ENCODE data around the gene PROM1. TPM values are rescaled to one million over a fixed set of nuclear protein-coding genes. Genes with fewer than 3 reads are reported as not detected.
A peak's percentile ranks its signal among the peaks of the same experiment; 100 is the strongest.

Gene PROM1
- total and polyA plus RNA-seq, 2 of the 8 experiments (the other 6 are each of a cell fraction or from before 2014, with no cell fraction given), result 36.0 to 59.7 TPM

DNA sequence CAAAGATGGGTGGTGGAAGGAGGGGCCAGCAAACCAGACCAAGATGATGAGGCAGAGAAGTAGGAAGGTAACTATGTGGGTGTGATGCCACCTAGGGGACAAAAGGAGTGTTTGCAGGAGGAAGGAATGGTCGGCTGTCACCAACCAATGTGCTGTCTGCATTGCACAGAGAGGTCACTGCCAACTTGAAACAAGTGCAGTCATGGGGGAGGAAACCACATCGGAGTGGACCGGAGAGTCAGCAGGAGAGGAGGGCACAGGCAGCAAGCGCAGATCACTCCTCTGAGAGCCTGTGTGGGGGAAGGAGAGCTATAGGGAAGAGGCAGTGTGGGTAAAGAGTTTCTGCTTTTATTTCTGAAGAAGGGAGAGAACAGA is 82.4 kb downstream of the PROM1 start (continued):
- TF ChIP-seq, protein P1, sequence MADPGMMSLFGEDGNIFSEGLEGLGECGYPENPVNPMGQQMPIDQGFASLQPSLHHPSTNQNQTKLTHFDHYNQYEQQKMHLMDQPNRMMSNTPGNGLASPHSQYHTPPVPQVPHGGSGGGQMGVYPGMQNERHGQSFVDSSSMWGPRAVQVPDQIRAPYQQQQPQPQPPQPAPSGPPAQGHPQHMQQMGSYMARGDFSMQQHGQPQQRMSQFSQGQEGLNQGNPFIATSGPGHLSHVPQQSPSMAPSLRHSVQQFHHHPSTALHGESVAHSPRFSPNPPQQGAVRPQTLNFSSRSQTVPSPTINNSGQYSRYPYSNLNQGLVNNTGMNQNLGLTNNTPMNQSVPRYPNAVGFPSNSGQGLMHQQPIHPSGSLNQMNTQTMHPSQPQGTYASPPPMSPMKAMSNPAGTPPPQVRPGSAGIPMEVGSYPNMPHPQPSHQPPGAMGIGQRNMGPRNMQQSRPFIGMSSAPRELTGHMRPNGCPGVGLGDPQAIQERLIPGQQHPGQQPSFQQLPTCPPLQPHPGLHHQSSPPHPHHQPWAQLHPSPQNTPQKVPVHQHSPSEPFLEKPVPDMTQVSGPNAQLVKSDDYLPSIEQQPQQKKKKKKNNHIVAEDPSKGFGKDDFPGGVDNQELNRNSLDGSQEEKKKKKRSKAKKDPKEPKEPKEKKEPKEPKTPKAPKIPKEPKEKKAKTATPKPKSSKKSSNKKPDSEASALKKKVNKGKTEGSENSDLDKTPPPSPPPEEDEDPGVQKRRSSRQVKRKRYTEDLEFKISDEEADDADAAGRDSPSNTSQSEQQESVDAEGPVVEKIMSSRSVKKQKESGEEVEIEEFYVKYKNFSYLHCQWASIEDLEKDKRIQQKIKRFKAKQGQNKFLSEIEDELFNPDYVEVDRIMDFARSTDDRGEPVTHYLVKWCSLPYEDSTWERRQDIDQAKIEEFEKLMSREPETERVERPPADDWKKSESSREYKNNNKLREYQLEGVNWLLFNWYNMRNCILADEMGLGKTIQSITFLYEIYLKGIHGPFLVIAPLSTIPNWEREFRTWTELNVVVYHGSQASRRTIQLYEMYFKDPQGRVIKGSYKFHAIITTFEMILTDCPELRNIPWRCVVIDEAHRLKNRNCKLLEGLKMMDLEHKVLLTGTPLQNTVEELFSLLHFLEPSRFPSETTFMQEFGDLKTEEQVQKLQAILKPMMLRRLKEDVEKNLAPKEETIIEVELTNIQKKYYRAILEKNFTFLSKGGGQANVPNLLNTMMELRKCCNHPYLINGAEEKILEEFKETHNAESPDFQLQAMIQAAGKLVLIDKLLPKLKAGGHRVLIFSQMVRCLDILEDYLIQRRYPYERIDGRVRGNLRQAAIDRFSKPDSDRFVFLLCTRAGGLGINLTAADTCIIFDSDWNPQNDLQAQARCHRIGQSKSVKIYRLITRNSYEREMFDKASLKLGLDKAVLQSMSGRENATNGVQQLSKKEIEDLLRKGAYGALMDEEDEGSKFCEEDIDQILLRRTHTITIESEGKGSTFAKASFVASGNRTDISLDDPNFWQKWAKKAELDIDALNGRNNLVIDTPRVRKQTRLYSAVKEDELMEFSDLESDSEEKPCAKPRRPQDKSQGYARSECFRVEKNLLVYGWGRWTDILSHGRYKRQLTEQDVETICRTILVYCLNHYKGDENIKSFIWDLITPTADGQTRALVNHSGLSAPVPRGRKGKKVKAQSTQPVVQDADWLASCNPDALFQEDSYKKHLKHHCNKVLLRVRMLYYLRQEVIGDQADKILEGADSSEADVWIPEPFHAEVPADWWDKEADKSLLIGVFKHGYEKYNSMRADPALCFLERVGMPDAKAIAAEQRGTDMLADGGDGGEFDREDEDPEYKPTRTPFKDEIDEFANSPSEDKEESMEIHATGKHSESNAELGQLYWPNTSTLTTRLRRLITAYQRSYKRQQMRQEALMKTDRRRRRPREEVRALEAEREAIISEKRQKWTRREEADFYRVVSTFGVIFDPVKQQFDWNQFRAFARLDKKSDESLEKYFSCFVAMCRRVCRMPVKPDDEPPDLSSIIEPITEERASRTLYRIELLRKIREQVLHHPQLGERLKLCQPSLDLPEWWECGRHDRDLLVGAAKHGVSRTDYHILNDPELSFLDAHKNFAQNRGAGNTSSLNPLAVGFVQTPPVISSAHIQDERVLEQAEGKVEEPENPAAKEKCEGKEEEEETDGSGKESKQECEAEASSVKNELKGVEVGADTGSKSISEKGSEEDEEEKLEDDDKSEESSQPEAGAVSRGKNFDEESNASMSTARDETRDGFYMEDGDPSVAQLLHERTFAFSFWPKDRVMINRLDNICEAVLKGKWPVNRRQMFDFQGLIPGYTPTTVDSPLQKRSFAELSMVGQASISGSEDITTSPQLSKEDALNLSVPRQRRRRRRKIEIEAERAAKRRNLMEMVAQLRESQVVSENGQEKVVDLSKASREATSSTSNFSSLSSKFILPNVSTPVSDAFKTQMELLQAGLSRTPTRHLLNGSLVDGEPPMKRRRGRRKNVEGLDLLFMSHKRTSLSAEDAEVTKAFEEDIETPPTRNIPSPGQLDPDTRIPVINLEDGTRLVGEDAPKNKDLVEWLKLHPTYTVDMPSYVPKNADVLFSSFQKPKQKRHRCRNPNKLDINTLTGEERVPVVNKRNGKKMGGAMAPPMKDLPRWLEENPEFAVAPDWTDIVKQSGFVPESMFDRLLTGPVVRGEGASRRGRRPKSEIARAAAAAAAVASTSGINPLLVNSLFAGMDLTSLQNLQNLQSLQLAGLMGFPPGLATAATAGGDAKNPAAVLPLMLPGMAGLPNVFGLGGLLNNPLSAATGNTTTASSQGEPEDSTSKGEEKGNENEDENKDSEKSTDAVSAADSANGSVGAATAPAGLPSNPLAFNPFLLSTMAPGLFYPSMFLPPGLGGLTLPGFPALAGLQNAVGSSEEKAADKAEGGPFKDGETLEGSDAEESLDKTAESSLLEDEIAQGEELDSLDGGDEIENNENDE (IDR thresholded peaks at IDR 0.05; ENCODE audit: insufficient replicate concordance, low read length), result no peak
- TF ChIP-seq POLR2AphosphoS5 (IDR thresholded peaks at IDR 0.05; ENCODE audit: low read depth, low read length) (peak; percentile 75), RAD21 (IDR thresholded peaks at IDR 0.05 in 1 of 2, conservative IDR thresholded peaks at IDR 0.05 in 1 of 2; ENCODE audit: low read depth in 2 of 2, low read length in 2 of 2) (peak; percentile 84 to 89), RNF2 (IDR thresholded peaks at IDR 0.05; ENCODE audit: borderline replicate concordance, low read depth, low read length, missing control alignments, poor library complexity, severe bottlenecking) (no peak)
- TF ChIP-seq, protein P2, sequence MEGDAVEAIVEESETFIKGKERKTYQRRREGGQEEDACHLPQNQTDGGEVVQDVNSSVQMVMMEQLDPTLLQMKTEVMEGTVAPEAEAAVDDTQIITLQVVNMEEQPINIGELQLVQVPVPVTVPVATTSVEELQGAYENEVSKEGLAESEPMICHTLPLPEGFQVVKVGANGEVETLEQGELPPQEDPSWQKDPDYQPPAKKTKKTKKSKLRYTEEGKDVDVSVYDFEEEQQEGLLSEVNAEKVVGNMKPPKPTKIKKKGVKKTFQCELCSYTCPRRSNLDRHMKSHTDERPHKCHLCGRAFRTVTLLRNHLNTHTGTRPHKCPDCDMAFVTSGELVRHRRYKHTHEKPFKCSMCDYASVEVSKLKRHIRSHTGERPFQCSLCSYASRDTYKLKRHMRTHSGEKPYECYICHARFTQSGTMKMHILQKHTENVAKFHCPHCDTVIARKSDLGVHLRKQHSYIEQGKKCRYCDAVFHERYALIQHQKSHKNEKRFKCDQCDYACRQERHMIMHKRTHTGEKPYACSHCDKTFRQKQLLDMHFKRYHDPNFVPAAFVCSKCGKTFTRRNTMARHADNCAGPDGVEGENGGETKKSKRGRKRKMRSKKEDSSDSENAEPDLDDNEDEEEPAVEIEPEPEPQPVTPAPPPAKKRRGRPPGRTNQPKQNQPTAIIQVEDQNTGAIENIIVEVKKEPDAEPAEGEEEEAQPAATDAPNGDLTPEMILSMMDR (IDR thresholded peaks at IDR 0.05; ENCODE audit: control extremely low read depth in 1 of 3, insufficient read depth in 1 of 3, low read depth in 1 of 3, low read length in 3 of 3), result peak; percentile 78 to 98 (median 82)
- TF ChIP-seq, protein P3, sequence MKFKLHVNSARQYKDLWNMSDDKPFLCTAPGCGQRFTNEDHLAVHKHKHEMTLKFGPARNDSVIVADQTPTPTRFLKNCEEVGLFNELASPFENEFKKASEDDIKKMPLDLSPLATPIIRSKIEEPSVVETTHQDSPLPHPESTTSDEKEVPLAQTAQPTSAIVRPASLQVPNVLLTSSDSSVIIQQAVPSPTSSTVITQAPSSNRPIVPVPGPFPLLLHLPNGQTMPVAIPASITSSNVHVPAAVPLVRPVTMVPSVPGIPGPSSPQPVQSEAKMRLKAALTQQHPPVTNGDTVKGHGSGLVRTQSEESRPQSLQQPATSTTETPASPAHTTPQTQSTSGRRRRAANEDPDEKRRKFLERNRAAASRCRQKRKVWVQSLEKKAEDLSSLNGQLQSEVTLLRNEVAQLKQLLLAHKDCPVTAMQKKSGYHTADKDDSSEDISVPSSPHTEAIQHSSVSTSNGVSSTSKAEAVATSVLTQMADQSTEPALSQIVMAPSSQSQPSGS (IDR thresholded peaks at IDR 0.05; ENCODE audit: low read length), result no peak

Data from H1 (cell line).